Hepatocyte (in vitro differentiated cells): ENCODE measurements around the gene SRM.

Source experiments
- CTCF ChIP-seq: fragments of 200-600 bp; sonication (generic); IDR thresholded peaks from 2 replicates; pipeline ENCODE4 v1.5.1; 2016; ENCODE audit warnings: antibody characterized with exemption, mild to moderate bottlenecking; ENCODE audit not compliant: poor library complexity
- EZH2 ChIP-seq: fragments of 200-600 bp; sonication (generic); IDR thresholded peaks from 2 replicates; pipeline ENCODE4 v1.6.1; 2016; ENCODE audit warnings: antibody characterized with exemption, mild to moderate bottlenecking, borderline replicate concordance
- EZH2phosphoT487 ChIP-seq: fragments of 200-600 bp; sonication (generic); IDR thresholded peaks from one replicate; pipeline ENCODE4 v1.6.1; 2018; ENCODE audit warnings: antibody characterized with exemption, mild to moderate bottlenecking, low read depth, moderate library complexity; ENCODE audit not compliant: unreplicated experiment, severe bottlenecking

GRCh38 chr1:11031624-11032262, 28.1 kb downstream of the SRM start:
- no peak for TF ChIP-seq CTCF
- TF ChIP-seq EZH2: no peak
- no peak for TF ChIP-seq EZH2phosphoT487
